ENCODE data around the gene DRD1.

GRCh38 chr5:175465282-175465681 is 21.3 kb upstream of the DRD1 start:
- no peak for TF ChIP-seq CTCF (IDR thresholded peaks at IDR 0.05)
- no peak for TF ChIP-seq POLR2AphosphoS5 (IDR thresholded peaks at IDR 0.05)

All from gastroesophageal sphincter (tissue), 3 donors.